Suprapubic skin (tissue), 4 donors: ENCODE results near the gene IL36RN.

Experiments used
- CTCF ChIP-seq, 2 donors: fragments of 200-600 bp in 1 of 2; fragments of 450-650 bp in 1 of 2; sonication (generic) in 1 of 2; IDR thresholded peaks; one replicate each; pipeline ENCODE4 v1.5.1; 2016 to 2019; ENCODE audit warnings: antibody characterized with exemption in 2 of 2, mild to moderate bottlenecking in 1 of 2, moderate library complexity in 1 of 2
- POLR2A ChIP-seq, 2 donors: fragments of 450-650 bp; IDR thresholded peaks; one replicate each; pipeline ENCODE4 v1.6.1; 2017; ENCODE audit warnings: antibody characterized with exemption in 2 of 2, mild to moderate bottlenecking in 2 of 2, moderate library complexity in 2 of 2
- POLR2AphosphoS5 ChIP-seq, 3 donors: sonication (generic); formaldehyde crosslinking; IDR thresholded peaks; one replicate each; pipeline ENCODE4 v1.6.1; 2017; ENCODE audit warnings: antibody characterized with exemption in 3 of 3

GRCh38 chr2:113052396-113052917, 6.5 kb upstream of the IL36RN start, which contains the start of gene IL36B:
- TF ChIP-seq CTCF (IDR thresholded peaks at IDR 0.05) (no peak), POLR2AphosphoS5 (IDR thresholded peaks at IDR 0.05) (no peak), POLR2A (IDR thresholded peaks at IDR 0.05) (no peak)
